Smooth muscle cell (in vitro differentiated cells): Measurements from ENCODE around the gene AGAP1. TPM values are rescaled to one million over a fixed set of nuclear protein-coding genes. Genes with fewer than 3 reads are reported as not detected.

Source experiments
- DNase-seq: peaks from one replicate; lab custom pipeline; 2025; ENCODE audit not compliant: unreplicated experiment; lab: John Stamatoyannopoulos, UW
- H2AFZ ChIP-seq: fragments of 200-600 bp; sonication (generic); 2 replicates; pipeline ENCODE4 v1.6.0; 2016; ENCODE audit warnings: antibody characterized with exemption, low read depth, mild to moderate bottlenecking
- H3F3A ChIP-seq: fragments of 200-600 bp; sonication (generic); 2 replicates; pipeline ENCODE4 v1.6.0; 2017; ENCODE audit warnings: antibody characterized with exemption, low read depth
- H3K27ac ChIP-seq: fragments of 200-600 bp; sonication (generic); 2 replicates; pipeline ENCODE4 v1.5.1; 2016; ENCODE audit warnings: low read depth, mild to moderate bottlenecking
- H3K27me3 ChIP-seq: fragments of 200-600 bp; sonication (generic); 2 replicates; pipeline ENCODE4 v1.6.1; 2016; ENCODE audit warnings: low read depth, mild to moderate bottlenecking
- H3K36me3 ChIP-seq: fragments of 200-600 bp; sonication (generic); 2 replicates; pipeline ENCODE4 v1.5.1; 2016; ENCODE audit warnings: low read depth
- H3K4me1 ChIP-seq: fragments of 200-600 bp; sonication (generic); 2 replicates; pipeline ENCODE4 v1.5.1; 2016; ENCODE audit warnings: low read depth
- H3K4me2 ChIP-seq: fragments of 200-600 bp; sonication (generic); 2 replicates; pipeline ENCODE4 v1.6.0; 2016; ENCODE audit warnings: mild to moderate bottlenecking
- H3K4me3 ChIP-seq: fragments of 200-600 bp; sonication (generic); 2 replicates; pipeline ENCODE4 v1.5.1; 2016; ENCODE audit warnings: mild to moderate bottlenecking
- H3K79me2 ChIP-seq: fragments of 200-600 bp; sonication (generic); 2 replicates; pipeline ENCODE4 v1.6.0; 2016; ENCODE audit warnings: low read depth, mild to moderate bottlenecking
- H3K9ac ChIP-seq: fragments of 200-600 bp; sonication (generic); 2 replicates; pipeline ENCODE4 v1.6.0; 2016; ENCODE audit warnings: low read depth
- H3K9me3 ChIP-seq: fragments of 200-600 bp; sonication (generic); replicated peaks from 2 replicates; pipeline ENCODE4 v1.5.1; 2016; ENCODE audit warnings: low read depth
- H4K20me1 ChIP-seq: fragments of 200-600 bp; sonication (generic); 2 replicates; pipeline ENCODE4 v1.6.0; 2016; ENCODE audit warnings: low read depth
- WGBS: methylation state at CpG from one replicate; pipeline ENCODE4 v1.1.7; 2016; ENCODE audit warnings: low lambda C conversion rate; 5-methylcytosine and 5-hydroxymethylcytosine counted together
- polyA plus RNA-seq: library from polyadenylated mRNA; unstranded; fragments of >200 nt; fragmentation: Nextera tagmentation; extraction: Ambion mirVana; gene quantifications from 2 replicates; pipeline ENCODE4 v1.2.1, GENCODE V29; 2016
- total RNA-seq: library from RNA; depleted of rRNA; stranded (reverse); fragments of >200 nt; gene quantifications from 2 replicates; pipeline ENCODE4 v1.2.3, GENCODE V29; 2014
- TF ChIP-seq, protein P1 (sequence below): fragments of 200-600 bp; sonication (generic); IDR thresholded peaks from 2 replicates; pipeline ENCODE4 v1.5.1; 2017; ENCODE audit warnings: borderline replicate concordance, mild to moderate bottlenecking, antibody characterized with exemption; ENCODE audit not compliant: insufficient read depth, poor library complexity, severe bottlenecking

AGAP1 gene
- total and polyA plus RNA-seq, 2 experiments from 2014 or later = 3.9 to 9.8 TPM

DNA sequence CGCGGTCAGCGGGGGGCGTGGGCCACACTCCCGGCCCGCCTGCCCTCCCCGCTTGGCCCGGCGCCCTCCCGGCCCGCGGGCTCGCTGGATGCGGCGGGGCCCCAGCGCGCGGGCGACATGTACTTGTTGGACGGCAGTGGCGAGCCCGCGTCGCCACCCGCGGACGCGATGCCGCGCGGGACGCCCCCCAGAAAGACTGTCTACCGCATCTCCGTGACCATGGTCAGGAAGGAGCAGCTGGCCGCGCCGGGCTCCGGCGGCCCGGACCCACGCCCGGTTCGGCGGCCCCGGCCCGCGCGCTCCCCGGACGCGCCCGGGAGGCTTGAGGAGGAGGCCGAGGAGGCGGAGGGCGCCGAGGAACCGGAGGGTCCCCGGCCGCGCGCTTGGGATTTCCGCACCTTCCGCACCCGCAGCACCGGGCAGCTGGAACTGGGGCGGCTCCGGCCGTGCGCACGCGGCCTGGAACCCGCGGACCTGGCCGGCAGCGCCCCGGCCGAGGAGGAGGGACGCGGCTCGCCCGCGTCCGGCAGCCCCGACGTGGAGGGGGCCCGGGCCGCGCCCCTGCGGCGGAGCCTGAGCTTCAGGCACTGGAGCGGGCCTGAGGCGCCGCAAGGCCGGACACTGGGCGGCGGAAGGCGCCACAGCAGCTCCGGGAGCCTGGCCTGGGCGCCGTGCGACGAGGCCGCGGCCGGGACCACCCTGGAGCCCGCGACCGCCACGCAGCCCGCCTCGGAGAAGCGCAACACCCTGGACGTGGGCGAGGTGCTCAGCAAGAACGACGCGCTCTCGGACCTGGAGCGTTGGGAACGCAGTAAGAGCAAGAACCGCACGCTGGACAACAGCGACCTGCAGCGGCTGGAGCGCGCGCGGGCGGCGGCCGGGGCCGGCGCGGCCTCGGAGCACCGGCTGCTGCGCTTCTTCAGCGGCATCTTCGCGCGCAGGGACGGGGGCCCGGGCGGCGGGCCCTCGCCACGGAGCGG lies 176.4 kb downstream of the AGAP1 start:
- Histone ChIP-seq H3K9ac (no peak overlapping the region), H3K27me3 (peaks cover 45% of the 10 kb centered on the region), H3K4me2 (peak overlapping the region; percentile 86), H3K4me1 (peaks cover 34% of the 10 kb centered on the region), H3K36me3 (no peaks in the 10 kb centered on the region), H3K4me3 (peak overlapping the region; percentile 53), H3F3A (no peaks in the 10 kb centered on the region), H3K79me2 (peaks cover 6% of the 10 kb centered on the region), H3K9me3 (no peaks in the 10 kb centered on the region), H3K27ac (no peak overlapping the region), H4K20me1 (peaks cover 95% of the 10 kb centered on the region), H2AFZ (no peak overlapping the region)
- TF ChIP-seq, protein P1, sequence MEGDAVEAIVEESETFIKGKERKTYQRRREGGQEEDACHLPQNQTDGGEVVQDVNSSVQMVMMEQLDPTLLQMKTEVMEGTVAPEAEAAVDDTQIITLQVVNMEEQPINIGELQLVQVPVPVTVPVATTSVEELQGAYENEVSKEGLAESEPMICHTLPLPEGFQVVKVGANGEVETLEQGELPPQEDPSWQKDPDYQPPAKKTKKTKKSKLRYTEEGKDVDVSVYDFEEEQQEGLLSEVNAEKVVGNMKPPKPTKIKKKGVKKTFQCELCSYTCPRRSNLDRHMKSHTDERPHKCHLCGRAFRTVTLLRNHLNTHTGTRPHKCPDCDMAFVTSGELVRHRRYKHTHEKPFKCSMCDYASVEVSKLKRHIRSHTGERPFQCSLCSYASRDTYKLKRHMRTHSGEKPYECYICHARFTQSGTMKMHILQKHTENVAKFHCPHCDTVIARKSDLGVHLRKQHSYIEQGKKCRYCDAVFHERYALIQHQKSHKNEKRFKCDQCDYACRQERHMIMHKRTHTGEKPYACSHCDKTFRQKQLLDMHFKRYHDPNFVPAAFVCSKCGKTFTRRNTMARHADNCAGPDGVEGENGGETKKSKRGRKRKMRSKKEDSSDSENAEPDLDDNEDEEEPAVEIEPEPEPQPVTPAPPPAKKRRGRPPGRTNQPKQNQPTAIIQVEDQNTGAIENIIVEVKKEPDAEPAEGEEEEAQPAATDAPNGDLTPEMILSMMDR = peak; percentile 55
- under 1% methylated on average over 100 of the region's 148 CpGs for WGBS
- DNase-seq = no peak

DNA sequence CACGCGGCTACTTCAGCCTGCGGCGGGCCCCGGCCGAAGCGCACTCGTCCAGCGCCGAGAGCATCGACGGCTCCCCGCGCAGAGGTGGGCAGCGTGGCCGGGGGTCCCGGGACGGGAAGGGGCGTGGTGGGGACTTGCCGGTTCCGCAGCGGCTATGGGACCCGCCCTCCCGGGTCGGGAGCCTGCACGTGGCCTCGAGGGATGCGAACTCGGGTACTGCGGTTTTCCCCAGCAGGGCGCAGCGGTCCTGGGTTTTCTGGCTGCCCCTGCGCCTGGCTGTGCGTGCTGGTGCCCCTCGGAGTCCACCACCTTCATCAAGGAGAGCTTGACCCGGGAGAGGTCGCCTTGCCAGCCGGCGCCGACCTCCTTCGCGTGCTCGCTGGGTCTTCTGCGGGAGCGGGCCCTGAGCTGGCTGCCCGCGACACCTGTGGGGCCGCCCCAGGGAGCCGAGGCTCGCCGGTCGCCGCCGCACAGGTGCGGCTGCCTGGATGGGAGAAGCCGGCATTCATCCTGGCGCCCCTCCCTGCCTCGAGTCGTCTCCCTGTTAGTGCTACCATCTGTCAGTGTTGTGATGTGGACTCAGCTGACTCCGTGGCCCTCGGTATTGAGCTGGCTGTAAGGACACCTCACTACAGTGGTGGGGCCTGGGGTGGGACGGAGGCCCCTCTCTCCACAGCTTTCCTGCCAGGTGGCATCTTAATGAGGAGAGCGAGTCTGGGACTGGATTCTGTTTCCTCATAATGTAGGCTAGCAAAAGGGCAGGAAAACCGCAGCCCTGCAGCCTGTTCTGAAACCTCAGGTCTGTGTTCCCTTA lies 177.3 kb downstream of the AGAP1 start:
- 29% methylated on average over 42 of the region's 64 CpGs for WGBS
- H3K9me3 ChIP-seq = no peaks in the 10 kb centered on the region
- H3K4me1 ChIP-seq = peaks cover 27% of the 10 kb centered on the region
- peak overlapping the region; percentile 53 for H3K4me3 ChIP-seq
- peak overlapping the region; percentile 86 for H3K4me2 ChIP-seq
- no peaks in the 10 kb centered on the region for H3K36me3 ChIP-seq
- DNase-seq = no peak
- peaks cover 95% of the 10 kb centered on the region for H4K20me1 ChIP-seq
- no peak overlapping the region for H2AFZ ChIP-seq
- H3K9ac ChIP-seq = no peak overlapping the region
- TF ChIP-seq, protein P1 = no peak
- no peaks in the 10 kb centered on the region for H3F3A ChIP-seq
- H3K27me3 ChIP-seq = peaks cover 37% of the 10 kb centered on the region
- no peak overlapping the region for H3K27ac ChIP-seq
- H3K79me2 ChIP-seq = peaks cover 6% of the 10 kb centered on the region

- DNase-seq = no peak
- Histone ChIP-seq H4K20me1 (peaks cover 95% of the 10 kb centered on the region), H3K4me1 (peaks cover 34% of the 10 kb centered on the region), H3K4me3 (no peak overlapping the region), H3K27ac (no peak overlapping the region), H3K9ac (no peak overlapping the region), H3K79me2 (peaks cover 13% of the 10 kb centered on the region), H2AFZ (no peak overlapping the region), H3K36me3 (no peaks in the 10 kb centered on the region), H3F3A (no peaks in the 10 kb centered on the region), H3K9me3 (no peaks in the 10 kb centered on the region), H3K4me2 (no peak overlapping the region), H3K27me3 (peaks cover 37% of the 10 kb centered on the region)
- TF ChIP-seq, protein P1 = no peak
- WGBS = 72% methylated on average over 3 of the region's 3 CpGs
Measured at GRCh38 chr2:235672720-235673119, 178.9 kb downstream of the AGAP1 start.
